GM19099 (cell line): ENCODE results near the gene MEN1.
A peak's percentile ranks its signal among the peaks of the same experiment; 100 is the strongest.

ENCODE experiments used
- POLR2A ChIP-seq: IDR thresholded peaks from 3 replicates; pipeline ENCODE4 v1.6.1; 2011; ENCODE audit warnings: low read depth; ENCODE audit not compliant: insufficient read length; ENCODE audit errors: extremely low read depth

MEN1 gene

DNA sequence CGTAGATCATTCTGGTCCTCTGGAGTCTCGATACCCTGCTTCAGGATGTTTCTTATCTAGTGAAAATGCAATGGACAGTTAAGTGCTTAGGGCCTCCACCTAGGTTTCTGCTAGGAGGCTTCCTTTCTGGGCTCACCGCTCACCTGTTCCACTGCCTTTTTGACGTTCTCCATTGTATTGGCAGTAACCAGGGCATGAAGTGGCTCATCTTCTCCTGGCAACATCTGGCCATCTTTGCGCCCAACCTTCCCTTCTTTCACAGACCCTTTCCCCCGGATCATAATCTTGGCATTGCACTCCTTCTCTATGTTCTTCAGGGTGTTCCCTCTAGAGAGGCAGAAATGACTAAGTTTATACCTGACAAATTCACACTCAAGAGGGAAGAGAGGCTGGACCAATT lies 41.1 kb downstream of the MEN1 start:
- no peak for TF ChIP-seq POLR2A

DNA sequence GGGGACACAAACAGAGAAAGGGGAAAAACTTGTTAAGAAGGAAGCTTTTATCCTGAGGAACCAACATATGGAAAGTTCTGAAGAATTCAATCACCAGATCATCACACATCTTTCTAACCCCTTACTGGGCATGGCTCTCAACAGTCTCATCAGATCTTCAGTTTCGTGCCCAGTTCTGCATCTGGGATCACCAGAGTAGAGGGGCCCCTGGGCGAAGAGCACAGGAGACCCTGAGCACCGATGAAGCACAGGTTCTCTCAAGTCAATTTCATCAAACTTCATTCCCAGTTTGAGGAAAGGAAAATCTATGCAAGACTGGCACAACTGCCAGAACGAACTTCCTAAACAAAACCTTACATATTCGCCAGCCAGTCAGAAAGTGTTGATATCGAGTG lies 42.1 kb downstream of the MEN1 start:
- no peak for TF ChIP-seq POLR2A

DNA sequence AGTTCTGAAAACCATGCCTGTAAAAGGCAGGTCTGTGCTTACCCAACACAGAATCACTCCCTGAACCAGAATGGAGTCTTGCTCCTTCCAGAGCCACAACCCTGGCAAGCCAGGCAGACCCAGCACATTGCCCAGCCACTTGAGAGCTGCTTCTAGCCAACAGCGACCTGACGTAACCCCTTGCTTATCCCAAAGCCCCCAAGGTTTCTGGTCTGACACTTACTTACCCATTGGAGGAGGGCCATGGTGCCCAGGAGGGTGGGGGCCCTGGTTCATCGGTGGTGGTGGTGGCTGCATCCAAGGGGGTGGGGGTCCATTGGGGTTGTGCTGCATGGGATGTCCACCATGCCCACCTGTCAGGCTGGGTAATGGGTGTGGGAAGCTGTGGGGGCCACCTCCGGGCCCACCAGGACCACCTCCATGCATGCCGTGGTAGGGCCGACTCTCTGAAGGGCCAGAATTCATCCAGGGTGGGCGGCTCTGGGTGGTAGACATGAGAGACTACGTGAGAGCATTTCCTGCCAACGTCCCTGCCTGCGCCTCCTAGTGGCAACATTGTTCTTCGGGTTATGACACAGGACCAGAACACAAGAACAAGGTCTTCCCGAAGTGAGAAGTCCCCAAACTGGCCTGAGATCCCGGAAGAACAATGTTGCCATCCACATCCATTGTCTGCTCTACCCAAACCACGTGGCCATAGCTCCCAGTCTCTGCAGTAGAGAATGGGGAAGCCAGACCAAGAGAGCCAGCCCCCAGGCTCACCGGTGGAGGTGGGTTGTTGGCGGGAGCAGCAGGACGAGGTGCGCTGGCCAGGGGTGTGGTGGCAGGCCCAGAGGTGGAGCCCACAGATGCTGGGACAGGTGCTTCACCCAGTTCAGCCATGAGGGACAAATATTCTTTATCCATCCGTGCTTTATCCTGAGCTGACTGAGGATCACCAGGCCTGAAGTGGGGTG lies 42.7 kb downstream of the MEN1 start:
- TF ChIP-seq POLR2A = no peak

DNA sequence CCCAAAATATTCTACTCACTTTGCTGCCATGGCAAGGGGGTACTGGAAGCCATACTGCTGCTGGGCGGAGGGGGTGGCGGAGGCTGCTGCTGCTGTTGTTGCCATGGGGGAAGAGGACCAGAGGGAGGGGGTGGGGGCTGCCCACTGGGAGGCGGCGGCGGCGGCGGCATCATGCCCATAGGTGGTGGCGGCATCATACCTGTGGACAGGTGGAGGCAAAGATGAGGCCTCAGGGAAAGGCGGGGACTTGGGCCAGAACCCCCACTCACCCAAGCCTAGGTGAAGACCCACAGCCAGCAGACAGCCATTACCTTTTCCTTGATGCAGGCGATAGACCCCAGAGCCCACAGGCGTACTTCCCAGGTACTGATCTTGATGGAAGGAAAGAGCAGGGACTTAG lies 43.5 kb downstream of the MEN1 start:
- no peak for TF ChIP-seq POLR2A

DNA sequence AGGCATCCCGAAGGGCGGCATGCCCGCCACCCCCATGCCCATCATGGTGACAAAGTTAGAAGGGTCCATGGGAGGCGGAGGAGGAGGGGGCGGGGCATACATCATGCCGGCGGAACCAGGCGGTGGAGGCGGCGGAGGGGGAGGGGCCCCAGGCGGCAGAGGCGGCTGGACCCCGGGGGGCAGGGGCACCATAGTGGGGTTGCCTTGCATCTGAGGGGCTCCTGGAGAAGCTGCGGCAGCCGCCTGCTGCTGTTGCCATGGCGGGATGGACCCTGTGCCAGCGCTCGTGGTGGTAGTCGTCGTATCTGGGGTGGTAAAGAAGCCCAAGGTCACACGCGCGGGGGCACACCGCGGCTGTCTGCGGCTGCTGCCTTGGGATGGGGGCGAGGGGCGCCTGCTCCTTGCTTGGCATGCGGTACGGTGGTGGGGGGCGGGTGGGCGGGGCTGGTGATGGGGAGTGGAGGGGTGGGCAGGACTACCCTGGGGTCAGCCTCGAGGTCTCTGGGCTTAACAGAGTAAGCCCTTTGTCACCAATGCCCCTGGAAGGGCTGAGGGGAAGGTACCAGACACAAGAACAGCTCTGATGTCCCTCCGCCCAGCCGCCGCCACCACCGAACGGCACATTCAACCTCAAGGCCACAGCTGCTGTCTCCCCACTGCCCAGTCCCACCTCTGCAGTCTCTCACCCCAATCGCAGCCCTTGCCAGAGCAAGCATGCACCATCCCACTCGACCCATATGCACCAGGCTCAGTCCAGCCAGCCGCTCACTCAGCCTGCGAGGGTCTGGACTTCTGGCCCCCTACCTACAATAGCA lies 44.3 kb downstream of the MEN1 start:
- no peak for TF ChIP-seq POLR2A

DNA sequence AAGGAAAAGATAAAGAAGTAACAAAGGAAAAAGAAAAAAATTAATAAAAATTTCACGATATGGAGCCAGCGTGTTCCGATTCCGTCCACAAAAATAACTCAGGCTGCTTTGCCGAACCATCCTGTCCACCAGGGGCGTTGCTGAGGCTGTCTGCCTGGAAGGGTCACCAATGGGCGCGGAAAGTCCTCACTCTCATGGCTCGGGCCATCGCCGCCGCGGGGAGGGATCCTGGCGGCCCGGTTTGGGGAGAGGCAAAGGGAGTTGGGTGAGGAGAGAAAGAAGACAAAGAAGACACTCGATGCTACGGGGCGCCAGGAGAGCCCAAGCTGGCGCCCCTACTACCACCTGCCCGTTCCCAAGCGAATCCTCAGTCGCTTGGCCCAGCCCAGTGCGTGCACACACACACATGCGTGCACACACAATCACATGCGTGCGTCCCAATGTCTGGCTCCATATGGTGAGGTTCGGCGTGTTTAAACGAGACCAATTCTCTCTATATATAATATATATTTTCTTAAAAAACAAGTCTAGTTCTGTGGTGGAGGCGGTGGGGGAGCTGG lies 45.0 kb downstream of the MEN1 start:
- no peak for TF ChIP-seq POLR2A

DNA sequence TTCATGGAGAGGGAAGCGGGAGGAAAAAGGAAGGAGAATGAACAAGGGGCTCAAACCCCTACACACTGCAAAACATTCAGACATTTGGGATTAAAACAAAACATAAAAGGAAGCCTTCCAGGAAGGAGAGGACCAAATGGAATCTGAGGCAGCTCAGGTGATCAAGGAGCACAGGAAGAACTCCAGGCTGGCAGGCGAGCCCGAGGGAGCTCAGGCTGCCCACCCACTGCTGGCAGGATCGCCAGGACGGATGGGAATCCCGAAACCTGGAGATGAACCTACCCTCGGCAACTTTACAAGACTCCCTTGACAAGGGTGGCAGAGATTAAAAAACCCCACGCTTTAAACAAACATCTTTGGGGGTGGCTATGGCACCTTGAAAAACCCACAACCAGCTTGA lies 45.6 kb downstream of the MEN1 start:
- no peak for TF ChIP-seq POLR2A

DNA sequence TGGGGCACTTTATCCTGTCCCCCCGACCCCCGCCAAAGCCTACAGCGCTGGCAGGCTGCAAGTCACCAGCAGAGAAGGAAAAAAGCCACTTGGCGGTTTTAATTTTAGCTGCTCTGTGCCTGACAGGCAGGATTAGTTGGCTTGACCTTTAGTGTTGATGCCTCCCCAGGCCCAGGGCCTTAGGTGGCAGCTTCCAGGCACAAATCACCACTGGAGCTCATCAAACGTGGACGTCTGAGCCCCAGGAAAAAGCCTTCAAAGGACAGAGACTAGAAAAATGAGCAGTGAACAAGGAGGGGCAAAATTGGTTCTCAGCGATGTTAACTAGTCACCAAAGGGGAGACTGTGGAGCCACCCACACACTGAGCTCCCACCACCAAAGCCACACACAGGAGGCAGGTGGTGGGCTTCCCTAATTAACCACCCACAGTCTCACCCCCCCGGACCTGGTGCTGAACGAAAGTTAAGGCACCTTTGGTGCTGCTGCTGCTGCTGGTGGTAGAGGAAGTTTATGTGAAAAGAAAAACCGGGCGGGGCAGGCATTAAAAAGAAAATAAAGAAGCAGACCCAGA lies 46.2 kb downstream of the MEN1 start:
- TF ChIP-seq POLR2A = no peak

DNA sequence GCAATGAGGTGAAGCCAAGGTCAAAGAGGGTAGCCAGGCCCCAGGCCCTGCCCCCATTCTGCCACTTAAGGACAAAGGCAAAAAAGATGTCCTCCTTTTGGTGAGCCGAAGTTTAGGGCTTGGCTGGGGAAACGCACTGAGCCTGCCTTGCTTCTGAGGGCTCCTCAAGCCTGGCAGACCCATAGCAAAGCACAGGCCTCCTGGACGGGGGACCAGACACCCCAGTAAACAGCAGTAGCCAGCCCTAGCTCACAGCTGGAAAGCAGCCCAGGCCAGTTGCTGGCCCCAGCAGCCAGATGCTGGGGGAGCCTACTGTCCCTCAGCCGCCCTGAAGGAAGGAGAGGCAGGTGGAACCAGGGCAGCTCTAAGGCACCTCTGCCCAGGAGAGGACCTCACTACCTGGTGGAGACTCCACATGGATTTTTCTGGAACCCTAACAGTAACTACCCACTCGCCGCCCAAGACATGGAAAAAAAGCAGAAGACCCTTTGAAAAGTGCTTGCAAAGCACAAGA lies 46.8 kb downstream of the MEN1 start:
- peak; percentile 33 for TF ChIP-seq POLR2A

DNA sequence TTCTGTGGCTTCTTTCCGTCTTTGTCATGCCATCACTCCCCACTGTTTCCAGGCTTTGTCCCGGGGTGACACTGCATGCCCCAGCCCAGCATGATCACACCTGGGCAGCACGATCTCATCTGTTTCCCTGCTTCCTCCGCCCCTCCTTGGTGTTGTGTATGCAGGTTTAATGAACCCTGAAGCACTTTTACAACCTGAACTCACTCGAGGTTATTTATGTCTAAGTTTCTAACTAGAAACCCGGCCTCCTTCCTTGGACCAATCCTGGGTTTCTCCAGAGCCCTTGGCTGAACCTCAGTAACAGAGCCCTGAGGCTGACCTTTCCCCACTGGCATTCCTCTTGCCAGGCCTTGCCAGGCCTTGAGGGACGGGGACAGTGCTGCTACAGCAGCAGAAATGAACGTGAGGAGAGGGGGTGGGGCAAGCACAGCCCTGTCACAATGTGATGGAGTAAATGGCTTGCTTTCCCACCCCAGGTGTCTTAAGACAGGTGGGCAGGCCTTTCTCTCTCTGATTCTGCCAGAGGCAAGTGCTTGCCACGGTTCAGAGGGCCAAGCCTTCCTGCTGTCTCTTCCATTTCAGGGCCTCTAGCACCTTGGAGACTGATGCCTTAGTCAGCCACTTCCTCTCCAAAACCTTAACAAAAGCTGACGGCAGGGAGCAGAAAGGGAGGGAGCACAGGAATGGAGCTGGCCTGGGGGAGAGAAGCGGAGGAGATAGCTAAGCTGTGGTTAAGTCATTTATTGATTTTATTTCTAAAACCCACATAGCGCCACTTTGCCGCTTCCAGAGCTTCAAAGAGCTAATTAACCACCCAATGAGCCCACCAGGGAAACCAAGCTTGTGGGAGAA lies 47.5 kb downstream of the MEN1 start:
- no peak for TF ChIP-seq POLR2A

DNA sequence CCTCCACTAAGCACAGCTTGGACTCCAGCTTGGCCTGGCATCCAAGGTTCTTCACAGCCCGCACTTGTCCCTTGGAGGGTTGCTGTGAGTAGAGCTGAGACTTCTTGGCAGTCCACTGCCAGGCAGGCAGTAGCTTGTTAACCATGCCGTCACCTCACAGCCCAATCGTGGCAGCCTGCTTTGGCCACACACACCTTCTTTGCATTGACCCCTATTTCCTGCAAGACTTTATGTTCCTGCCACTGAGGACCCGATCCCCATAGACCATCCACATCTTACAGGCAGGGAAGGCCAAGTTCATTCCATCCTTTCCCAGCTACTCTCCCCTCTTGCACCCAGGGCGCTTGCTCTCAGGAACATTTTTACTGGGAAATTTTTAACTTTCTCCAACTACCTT lies 48.1 kb downstream of the MEN1 start:
- TF ChIP-seq POLR2A = peak; percentile 32

DNA sequence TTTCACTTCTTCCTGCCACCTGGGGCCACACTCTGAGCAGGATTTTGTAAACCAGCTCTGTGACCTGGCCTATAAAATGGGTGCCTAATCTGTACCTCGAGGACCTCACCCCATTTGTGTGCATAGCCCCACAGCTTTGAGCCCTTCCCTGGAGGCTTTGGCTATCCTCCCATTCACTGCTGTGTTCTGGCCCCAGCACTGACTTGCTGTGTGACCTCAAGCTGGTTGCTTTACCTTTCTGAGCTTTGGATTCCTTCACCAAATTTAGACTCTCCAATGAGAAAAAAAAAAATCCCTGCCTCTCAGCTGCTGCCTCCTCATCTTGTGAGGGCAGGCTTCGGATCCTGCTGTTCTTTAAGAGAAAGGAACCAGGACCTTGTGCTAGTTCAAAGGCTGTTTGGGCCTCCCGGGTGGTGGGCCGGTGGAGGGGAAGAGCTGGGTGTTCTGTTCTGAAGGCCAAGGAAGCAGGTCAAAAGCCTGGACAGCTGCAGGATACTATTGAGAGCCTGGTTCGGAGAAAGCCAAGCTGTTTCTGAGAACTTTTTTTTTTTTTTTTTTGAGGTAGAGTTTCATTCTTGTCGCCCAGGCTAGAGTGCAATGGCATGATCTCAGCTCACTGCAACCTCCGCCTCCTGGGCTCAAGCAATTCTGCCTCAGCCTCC lies 49.5 kb downstream of the MEN1 start:
- no peak for TF ChIP-seq POLR2A

DNA sequence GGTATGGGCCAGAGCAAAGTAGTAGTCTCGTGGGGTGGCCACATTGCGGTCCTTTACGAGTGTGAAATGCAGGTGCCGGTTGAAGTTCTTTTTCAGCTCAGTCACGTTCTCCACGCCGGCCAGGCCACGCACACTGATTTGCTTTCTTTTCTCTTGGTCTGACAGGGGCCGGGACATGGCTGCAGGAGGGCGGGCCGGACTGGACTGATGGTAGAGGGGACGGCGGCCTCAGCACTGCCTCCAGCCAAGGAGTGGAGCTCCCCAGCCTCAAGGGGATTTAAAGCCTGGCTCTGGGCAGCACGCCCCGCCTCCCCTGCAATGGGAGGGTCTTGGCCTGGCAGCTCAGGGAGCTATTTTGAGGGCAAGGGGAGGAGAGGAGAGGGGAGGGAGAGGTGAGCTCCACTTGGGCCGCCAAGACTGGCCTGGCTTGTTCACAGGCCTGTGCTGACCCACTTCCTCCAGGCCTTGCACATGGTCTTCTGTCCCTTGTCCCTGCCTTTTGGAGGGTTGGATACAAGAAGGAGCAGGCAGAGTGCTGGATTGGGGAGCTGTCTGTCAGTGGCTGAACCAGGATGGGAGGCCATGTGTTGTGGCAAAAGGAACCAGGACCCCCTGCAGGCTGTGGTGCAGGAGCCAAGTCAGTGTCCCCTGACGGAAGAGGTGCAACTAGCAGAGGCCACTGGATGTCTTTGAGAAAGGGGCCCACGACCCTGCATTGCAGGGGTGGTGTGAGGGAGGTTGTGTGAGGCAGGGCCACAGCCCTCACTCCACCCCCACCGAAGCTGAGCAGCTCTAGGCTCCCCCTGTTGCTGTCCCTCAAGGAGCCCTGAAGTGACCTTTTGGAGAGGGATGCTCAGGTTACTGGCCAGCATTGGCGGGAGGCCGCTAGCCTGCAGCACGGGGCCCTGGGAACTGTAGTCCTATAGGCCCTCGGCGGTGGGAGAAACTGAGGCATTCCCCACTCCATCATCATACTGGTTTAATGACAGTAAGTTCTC lies 50.3 kb downstream of the MEN1 start, which contains the start of gene PYGM:
PYGM (minus strand) TSS at position 253 of the 998 bp plus-strand sequence; CDS start at position 177, 76 bp downstream.
- no peak for TF ChIP-seq POLR2A
